Measurements from ENCODE around the gene ABCC1. TPM values are rescaled to one million over a fixed set of nuclear protein-coding genes. Genes with fewer than 3 reads are reported as not detected.

Gene ABCC1
- total and polyA plus RNA-seq, 2 donors (not counting 1 experiment from before 2014, with no cell fraction given), result 54.1 to 178 TPM

DNA sequence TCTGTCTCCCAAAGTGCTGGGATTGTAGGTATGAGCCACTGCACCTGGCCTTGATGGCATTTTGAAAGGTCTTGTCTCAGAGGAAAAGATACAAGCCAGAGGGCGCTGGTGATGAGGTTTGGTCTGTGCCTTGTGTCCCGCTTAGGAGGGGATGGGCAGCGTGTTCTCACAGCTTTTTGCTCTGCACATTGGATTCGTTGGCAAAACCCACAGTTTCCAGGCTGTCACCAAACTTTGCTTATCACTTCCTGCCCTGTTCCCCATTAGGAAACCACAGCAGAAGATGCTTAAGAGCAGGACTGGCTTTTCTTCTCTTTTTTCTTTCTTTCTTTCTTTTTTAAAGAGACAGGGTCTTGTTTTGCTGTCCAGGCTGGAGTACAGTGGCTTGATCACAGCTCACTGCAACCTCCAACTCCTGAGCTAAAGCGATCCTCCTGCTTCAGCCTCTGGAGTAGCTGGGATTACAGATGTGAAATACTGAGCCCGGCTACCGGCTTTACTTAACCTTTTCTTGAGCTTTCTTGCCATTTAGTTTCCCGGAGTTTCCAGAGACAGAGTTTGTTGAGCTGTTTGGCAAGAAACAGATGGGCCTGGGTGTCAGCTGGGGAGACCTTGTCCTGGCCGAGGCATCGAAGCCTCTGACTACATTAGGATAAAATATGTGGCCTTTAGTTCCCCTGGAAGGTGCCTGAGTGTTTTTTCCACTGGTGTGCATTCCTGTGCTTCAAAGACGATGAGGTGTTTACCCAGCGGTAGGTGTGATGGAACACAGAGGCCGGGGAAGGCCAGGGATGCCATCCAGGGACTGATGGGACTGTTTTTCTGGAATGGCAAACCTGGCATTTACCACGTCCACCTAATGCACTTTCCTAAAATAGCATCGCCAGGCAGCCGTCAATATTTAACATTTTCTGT, 112.9 kb downstream of the ABCC1 start:
- H3K4me3 ChIP-seq (replicated peaks in 1 of 4; ENCODE audit: control extremely low read depth in 1 of 4, insufficient read depth in 1 of 4, low read depth in 3 of 4, low read length in 4 of 4), result no peak overlapping the region
- H3K4me2 ChIP-seq (ENCODE audit: extremely low read depth, insufficient read depth, low read length), result no peak overlapping the region
- peak in 1 of 2 donors; percentile 41 for DNase-seq (ENCODE audit: low read depth in 2 of 2)
- peak overlapping the region; percentile 13 for H3K9ac ChIP-seq (ENCODE audit: insufficient read depth, low read length)
- no peaks in the 10 kb centered on the region for H3K27me3 ChIP-seq (ENCODE audit: control insufficient read depth, insufficient read depth, low read length)
- TF ChIP-seq, protein P1, sequence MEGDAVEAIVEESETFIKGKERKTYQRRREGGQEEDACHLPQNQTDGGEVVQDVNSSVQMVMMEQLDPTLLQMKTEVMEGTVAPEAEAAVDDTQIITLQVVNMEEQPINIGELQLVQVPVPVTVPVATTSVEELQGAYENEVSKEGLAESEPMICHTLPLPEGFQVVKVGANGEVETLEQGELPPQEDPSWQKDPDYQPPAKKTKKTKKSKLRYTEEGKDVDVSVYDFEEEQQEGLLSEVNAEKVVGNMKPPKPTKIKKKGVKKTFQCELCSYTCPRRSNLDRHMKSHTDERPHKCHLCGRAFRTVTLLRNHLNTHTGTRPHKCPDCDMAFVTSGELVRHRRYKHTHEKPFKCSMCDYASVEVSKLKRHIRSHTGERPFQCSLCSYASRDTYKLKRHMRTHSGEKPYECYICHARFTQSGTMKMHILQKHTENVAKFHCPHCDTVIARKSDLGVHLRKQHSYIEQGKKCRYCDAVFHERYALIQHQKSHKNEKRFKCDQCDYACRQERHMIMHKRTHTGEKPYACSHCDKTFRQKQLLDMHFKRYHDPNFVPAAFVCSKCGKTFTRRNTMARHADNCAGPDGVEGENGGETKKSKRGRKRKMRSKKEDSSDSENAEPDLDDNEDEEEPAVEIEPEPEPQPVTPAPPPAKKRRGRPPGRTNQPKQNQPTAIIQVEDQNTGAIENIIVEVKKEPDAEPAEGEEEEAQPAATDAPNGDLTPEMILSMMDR (conservative IDR thresholded peaks at IDR 0.05 in 1 of 2, IDR thresholded peaks at IDR 0.05 in 1 of 2; ENCODE audit: low read depth in 1 of 2, low read length in 2 of 2), result peak in 1 of 2 donors; percentile 12
- TF ChIP-seq EZH2 (IDR thresholded peaks at IDR 0.05; ENCODE audit: low read length, missing control alignments), result no peak
- no peaks in the 10 kb centered on the region for H3K9me3 ChIP-seq (ENCODE audit: control insufficient read depth, insufficient read depth, low read depth, low read length)
- no peaks in the 10 kb centered on the region for H4K20me1 ChIP-seq (ENCODE audit: control insufficient read depth, extremely low read depth, insufficient read depth, low read length)
- H3K79me2 ChIP-seq (ENCODE audit: control insufficient read depth, insufficient read depth, low read length), result peaks cover 6% of the 10 kb centered on the region
- H3K36me3 ChIP-seq (ENCODE audit: control insufficient read depth, insufficient read depth, low read length), result peaks cover 21% of the 10 kb centered on the region
- no peak overlapping the region for H2AFZ ChIP-seq (ENCODE audit: low read length)
- peak overlapping the region; percentile 55 for H3K27ac ChIP-seq (ENCODE audit: insufficient read depth, low read length)
- peaks cover 7% of the 10 kb centered on the region for H3K4me1 ChIP-seq (ENCODE audit: control insufficient read depth, extremely low read depth, insufficient read depth, low read length)

- Histone ChIP-seq H3K4me3 (replicated peaks in 1 of 4; ENCODE audit: control extremely low read depth in 1 of 4, insufficient read depth in 1 of 4, low read depth in 3 of 4, low read length in 4 of 4) (no peak overlapping the region), H3K4me2 (ENCODE audit: extremely low read depth, insufficient read depth, low read length) (no peak overlapping the region), H3K79me2 (ENCODE audit: control insufficient read depth, insufficient read depth, low read length) (peaks cover 11% of the 10 kb centered on the region), H3K9ac (ENCODE audit: insufficient read depth, low read length) (no peak overlapping the region), H3K27ac (ENCODE audit: insufficient read depth, low read length) (no peak overlapping the region), H4K20me1 (ENCODE audit: control insufficient read depth, extremely low read depth, insufficient read depth, low read length) (no peaks in the 10 kb centered on the region), H3K9me3 (ENCODE audit: control insufficient read depth, insufficient read depth, low read depth, low read length) (no peaks in the 10 kb centered on the region), H3K27me3 (ENCODE audit: control insufficient read depth, insufficient read depth, low read length) (no peaks in the 10 kb centered on the region), H2AFZ (ENCODE audit: low read length) (no peak overlapping the region), H3K36me3 (ENCODE audit: control insufficient read depth, insufficient read depth, low read length) (peaks cover 26% of the 10 kb centered on the region), H3K4me1 (ENCODE audit: control insufficient read depth, extremely low read depth, insufficient read depth, low read length) (peaks cover 10% of the 10 kb centered on the region)
- TF ChIP-seq, protein P1 (conservative IDR thresholded peaks at IDR 0.05 in 1 of 2, IDR thresholded peaks at IDR 0.05 in 1 of 2; ENCODE audit: low read depth in 1 of 2, low read length in 2 of 2), result no peak
- no peak for TF ChIP-seq EZH2 (IDR thresholded peaks at IDR 0.05; ENCODE audit: low read length, missing control alignments)
- no peak for DNase-seq (ENCODE audit: low read depth in 2 of 2)
These were observed 114.3 kb downstream of the ABCC1 start for GRCh38 chr16:16063683-16064082.

GRCh38 chr16:16064874-16065384, 115.5 kb downstream of the ABCC1 start:
- Histone ChIP-seq H2AFZ (ENCODE audit: low read length) (no peak overlapping the region), H3K36me3 (ENCODE audit: control insufficient read depth, insufficient read depth, low read length) (peaks cover 24% of the 10 kb centered on the region), H3K9ac (ENCODE audit: insufficient read depth, low read length) (no peak overlapping the region), H3K27me3 (ENCODE audit: control insufficient read depth, insufficient read depth, low read length) (no peaks in the 10 kb centered on the region), H4K20me1 (ENCODE audit: control insufficient read depth, extremely low read depth, insufficient read depth, low read length) (no peaks in the 10 kb centered on the region), H3K79me2 (ENCODE audit: control insufficient read depth, insufficient read depth, low read length) (peaks cover 11% of the 10 kb centered on the region), H3K9me3 (ENCODE audit: control insufficient read depth, insufficient read depth, low read depth, low read length) (no peaks in the 10 kb centered on the region), H3K27ac (ENCODE audit: insufficient read depth, low read length) (no peak overlapping the region), H3K4me2 (ENCODE audit: extremely low read depth, insufficient read depth, low read length) (no peak overlapping the region), H3K4me3 (replicated peaks in 1 of 4; ENCODE audit: control extremely low read depth in 1 of 4, insufficient read depth in 1 of 4, low read depth in 3 of 4, low read length in 4 of 4) (no peak overlapping the region), H3K4me1 (ENCODE audit: control insufficient read depth, extremely low read depth, insufficient read depth, low read length) (peaks cover 10% of the 10 kb centered on the region)
- TF ChIP-seq, protein P1 (conservative IDR thresholded peaks at IDR 0.05 in 1 of 2, IDR thresholded peaks at IDR 0.05 in 1 of 2; ENCODE audit: low read depth in 1 of 2, low read length in 2 of 2), result no peak
- TF ChIP-seq EZH2 (IDR thresholded peaks at IDR 0.05; ENCODE audit: low read length, missing control alignments), result no peak
- DNase-seq (ENCODE audit: low read depth in 2 of 2), result no peak
